ENCODE measurements around the gene SCAF1. TPM values are rescaled to one million over a fixed set of nuclear protein-coding genes. Genes with fewer than 3 reads are reported as not detected.

SCAF1 gene
- total RNA-seq, 1 donor from 2014 or later: 61.0 TPM

DNA sequence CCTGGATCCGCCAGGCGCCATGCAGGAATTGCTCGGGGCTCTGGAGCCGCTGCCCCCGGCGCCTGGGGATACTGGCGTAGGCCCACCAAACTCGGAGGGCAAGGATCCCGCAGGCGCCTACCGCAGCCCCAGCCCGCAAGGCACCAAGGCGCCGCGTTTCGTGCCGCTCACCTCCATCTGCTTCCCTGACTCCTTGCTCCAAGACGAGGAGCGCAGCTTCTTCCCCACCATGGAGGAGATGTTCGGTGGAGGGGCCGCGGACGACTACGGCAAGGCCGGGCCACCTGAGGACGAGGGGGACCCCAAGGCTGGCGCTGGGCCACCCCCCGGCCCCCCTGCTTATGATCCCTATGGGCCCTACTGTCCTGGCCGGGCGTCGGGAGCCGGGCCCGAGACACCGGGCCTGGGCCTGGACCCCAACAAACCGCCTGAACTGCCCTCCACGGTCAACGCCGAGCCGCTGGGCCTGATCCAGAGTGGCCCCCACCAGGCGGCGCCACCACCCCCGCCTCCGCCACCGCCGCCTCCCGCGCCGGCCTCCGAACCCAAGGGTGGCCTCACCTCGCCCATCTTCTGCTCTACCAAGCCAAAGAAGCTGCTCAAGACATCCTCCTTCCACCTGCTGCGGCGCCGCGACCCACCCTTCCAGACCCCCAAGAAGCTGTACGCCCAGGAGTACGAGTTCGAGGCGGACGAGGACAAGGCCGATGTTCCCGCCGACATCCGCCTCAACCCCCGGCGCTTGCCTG is 44.9 kb upstream of the SCAF1 start:
- ChIA-PET POLR2A (interaction anchor here (1.5 kb wide), 1 partner anchor 43 kb away, joined by 4 read pairs; the partner anchor contains the start of gene RRAS), CTCF (no interaction called here)
- peaks cover 50% of the 10 kb centered on the region for H3K36me3 Mint-ChIP-seq (ENCODE audit: low read depth)
- intact Hi-C loops (cut with micrococcal nuclease): no loop called here
- TF ChIP-seq CTCF (IDR thresholded peaks at IDR 0.05): no peak
- no peak overlapping the region for H3K27ac Mint-ChIP-seq
- DNase-seq (no peak), ATAC-seq (ENCODE audit: low read depth) (no peak)
- no peak overlapping the region for H3K4me3 Mint-ChIP-seq
- peaks cover 28% of the 10 kb centered on the region for H3K4me1 Mint-ChIP-seq
- no peaks in the 10 kb centered on the region for H3K27me3 Mint-ChIP-seq
- H3K9me3 Mint-ChIP-seq: no peaks in the 10 kb centered on the region

- H3K4me3 Mint-ChIP-seq: no peak overlapping the region
- no peaks in the 10 kb centered on the region for H3K27me3 Mint-ChIP-seq
- no peak for TF ChIP-seq CTCF (IDR thresholded peaks at IDR 0.05)
- no peak for DNase-seq
- H3K36me3 Mint-ChIP-seq (ENCODE audit: low read depth): peaks cover 55% of the 10 kb centered on the region
- ChIA-PET POLR2A (no interaction called here), CTCF (no interaction called here)
- H3K4me1 Mint-ChIP-seq: peaks cover 23% of the 10 kb centered on the region
- intact Hi-C loops (cut with micrococcal nuclease): no loop called here
- H3K9me3 Mint-ChIP-seq: no peaks in the 10 kb centered on the region
- no peak for ATAC-seq (ENCODE audit: low read depth)
- no peak overlapping the region for H3K27ac Mint-ChIP-seq
Observed at GRCh38 chr19:49597703-49597974, 44.4 kb upstream of the SCAF1 start.

DNA sequence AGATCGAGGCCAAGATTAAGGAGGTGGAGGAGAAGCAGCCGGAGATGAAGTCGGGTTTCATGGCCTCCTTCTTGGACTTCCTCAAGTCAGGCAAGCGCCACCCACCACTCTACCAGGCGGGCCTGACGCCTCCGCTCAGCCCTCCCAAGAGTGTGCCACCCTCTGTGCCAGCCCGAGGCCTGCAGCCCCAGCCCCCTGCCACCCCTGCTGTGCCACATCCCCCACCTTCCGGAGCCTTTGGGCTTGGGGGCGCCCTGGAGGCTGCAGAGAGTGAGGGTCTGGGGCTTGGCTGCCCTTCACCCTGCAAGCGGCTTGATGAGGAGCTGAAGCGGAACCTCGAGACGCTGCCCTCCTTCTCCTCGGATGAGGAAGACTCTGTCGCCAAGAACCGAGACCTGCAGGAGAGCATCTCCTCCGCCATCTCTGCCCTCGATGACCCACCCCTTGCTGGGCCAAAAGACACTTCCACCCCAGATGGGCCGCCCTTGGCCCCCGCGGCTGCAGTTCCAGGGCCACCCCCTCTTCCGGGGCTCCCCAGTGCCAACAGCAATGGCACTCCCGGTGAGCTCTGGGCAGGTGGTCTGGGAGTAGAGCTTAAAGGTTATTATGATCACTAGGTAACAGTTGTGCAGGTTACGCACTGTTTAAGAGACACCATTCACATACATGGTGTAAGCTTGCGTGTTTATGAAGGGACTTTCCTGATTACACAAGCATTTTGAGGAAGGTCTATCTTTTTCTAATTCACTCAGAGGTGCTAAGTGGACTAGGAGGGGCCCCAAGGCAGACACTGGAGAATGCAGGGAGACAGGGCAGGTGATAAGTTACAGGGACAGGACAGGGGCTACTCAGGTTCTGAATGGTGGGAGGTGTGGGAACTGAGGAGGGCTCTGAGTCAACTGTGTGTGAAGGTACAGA is 42.4 kb upstream of the SCAF1 start:
- H3K36me3 Mint-ChIP-seq (ENCODE audit: low read depth): peaks cover 53% of the 10 kb centered on the region
- no peak for ATAC-seq (ENCODE audit: low read depth)
- H3K4me1 Mint-ChIP-seq: peaks cover 3% of the 10 kb centered on the region

DNA sequence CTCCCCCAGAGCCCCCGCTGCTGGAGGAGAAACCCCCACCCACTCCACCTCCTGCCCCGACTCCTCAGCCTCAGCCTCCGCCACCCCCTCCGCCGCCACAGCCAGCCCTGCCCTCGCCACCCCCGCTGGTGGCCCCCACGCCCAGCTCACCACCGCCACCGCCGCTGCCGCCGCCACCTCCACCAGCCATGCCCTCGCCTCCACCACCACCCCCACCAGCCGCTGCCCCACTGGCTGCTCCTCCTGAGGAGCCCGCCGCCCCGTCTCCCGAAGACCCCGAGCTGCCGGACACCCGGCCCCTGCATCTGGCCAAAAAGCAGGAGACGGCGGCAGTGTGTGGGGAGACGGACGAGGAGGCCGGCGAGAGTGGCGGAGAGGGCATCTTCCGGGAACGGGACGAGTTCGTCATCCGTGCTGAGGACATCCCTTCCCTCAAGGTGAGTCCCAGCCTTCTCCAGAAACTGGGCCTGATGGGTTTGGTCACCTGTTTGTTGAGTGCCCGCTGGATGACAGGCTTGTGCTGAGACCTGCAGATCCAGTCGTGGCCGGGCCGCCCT is 40.4 kb upstream of the SCAF1 start:
- Mint-ChIP-seq H3K9me3 (no peaks in the 10 kb centered on the region), H3K4me1 (peaks cover 2% of the 10 kb centered on the region), H3K36me3 (ENCODE audit: low read depth) (peaks cover 61% of the 10 kb centered on the region), H3K27me3 (no peaks in the 10 kb centered on the region), H3K4me3 (no peak overlapping the region), H3K27ac (no peak overlapping the region)
- CTCF ChIA-PET: no interaction called here
- no peak for ATAC-seq (ENCODE audit: low read depth)
- POLR2A ChIA-PET: interaction anchor here (0.5 kb wide), 1 partner anchor 10 kb away, joined by 6 read pairs; no protein-coding TSS in a partner anchor
- TF ChIP-seq CTCF (IDR thresholded peaks at IDR 0.05): no peak
- intact Hi-C loops (cut with micrococcal nuclease): no loop called here
- no peak for DNase-seq

More for the DNA sequence above, 42.4 kb upstream of the SCAF1 start:
- intact Hi-C loops (cut with micrococcal nuclease): no loop called here
- ChIA-PET CTCF (no interaction called here), POLR2A (interaction anchor here (0.6 kb wide), 1 partner anchor 58 kb away, joined by 3 read pairs; no protein-coding TSS in a partner anchor)
- no peak for TF ChIP-seq CTCF (IDR thresholded peaks at IDR 0.05)
- Mint-ChIP-seq H3K4me3 (no peak overlapping the region), H3K27ac (no peak overlapping the region), H3K27me3 (no peaks in the 10 kb centered on the region), H3K9me3 (no peaks in the 10 kb centered on the region)
- no peak for DNase-seq

DNA sequence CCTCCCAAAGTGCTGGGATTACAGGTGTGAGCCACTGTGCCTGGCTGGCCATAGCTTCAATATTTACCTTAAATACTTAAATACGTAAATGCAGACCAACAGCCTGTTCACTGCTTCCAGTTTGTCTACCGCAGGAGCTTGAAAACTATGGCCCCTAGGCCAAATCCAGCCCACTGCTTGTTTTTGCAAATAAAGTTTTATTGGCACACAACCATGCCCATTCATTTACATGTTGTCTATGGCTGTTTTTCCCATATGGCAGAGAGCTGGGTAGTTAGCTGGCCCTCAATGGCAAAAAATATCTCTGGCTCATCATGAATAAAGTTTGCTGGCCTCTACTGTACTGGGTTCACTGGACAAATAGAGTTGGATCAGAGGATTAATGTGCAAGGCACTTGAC is 39.2 kb upstream of the SCAF1 start:
- Mint-ChIP-seq H3K36me3 (ENCODE audit: low read depth) (peaks cover 63% of the 10 kb centered on the region), H3K4me3 (no peak overlapping the region), H3K27me3 (no peaks in the 10 kb centered on the region), H3K4me1 (peaks cover 2% of the 10 kb centered on the region), H3K9me3 (no peaks in the 10 kb centered on the region), H3K27ac (no peak overlapping the region)
- ChIA-PET CTCF (no interaction called here), POLR2A (no interaction called here)
- ATAC-seq (ENCODE audit: low read depth) (no peak), DNase-seq (no peak)
- intact Hi-C loops (cut with micrococcal nuclease): no loop called here
- no peak for TF ChIP-seq CTCF (IDR thresholded peaks at IDR 0.05)

Data from activated B cell treated with CpG ODN at 0.5 μM for 24 hours (primary cell).